ENCODE measurements around the gene KEAP1. TPM values are rescaled to one million over a fixed set of nuclear protein-coding genes. Genes with fewer than 3 reads are reported as not detected.

The KEAP1 gene
- total RNA-seq, 2 experiments from 2014 or later, result 68.0 to 71.0 TPM

DNA sequence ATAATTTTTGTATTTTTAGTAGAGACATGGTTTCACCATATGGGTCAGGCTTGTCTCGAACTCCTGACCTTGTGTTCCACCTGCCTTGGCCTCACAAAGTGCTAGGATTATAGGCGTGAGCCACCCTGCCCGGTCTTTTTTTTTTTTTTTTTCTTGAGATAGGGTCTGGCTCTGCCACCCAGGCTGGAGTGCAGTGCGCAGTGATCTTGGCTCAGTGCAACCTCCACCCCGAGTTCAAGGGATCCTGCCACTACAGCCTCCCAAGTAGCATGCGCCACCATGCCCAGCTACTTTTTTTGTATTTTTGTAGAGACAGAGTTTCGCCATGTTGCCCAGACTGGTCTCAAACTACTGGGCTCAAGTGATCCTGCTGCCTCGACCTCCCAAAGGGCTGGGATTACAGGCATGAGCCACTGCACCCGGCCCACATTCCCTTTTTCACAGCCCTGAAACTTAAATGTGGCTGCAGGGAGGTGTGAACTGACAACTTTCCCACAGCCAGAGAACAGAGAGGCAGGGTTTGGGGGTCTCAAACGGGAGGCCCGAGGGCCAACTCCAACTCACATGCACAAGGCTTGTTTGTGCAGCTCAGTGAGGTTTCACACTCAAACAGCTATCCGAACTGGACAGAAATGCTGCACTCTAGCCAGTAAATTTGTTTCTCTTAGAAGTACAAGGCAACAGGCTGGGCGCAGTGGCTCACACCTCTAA, 18.5 kb upstream of the KEAP1 start:
- ChIA-PET CTCF (interaction anchor here (1.3 kb wide), 1 partner anchor 11 kb away, joined by 3 read pairs; no protein-coding TSS in a partner anchor), POLR2A (no interaction called here)
- Mint-ChIP-seq H3K27ac (no peak overlapping the region), H3K27me3 (peaks cover 24% of the 10 kb centered on the region), H3K9me3 (no peaks in the 10 kb centered on the region), H3K4me1 (ENCODE audit: low read depth) (peaks cover 19% of the 10 kb centered on the region), H3K4me3 (no peak overlapping the region), H3K36me3 (no peaks in the 10 kb centered on the region)
- no peak for DNase-seq
- intact Hi-C loops (cut with micrococcal nuclease), result no loop called here

DNA sequence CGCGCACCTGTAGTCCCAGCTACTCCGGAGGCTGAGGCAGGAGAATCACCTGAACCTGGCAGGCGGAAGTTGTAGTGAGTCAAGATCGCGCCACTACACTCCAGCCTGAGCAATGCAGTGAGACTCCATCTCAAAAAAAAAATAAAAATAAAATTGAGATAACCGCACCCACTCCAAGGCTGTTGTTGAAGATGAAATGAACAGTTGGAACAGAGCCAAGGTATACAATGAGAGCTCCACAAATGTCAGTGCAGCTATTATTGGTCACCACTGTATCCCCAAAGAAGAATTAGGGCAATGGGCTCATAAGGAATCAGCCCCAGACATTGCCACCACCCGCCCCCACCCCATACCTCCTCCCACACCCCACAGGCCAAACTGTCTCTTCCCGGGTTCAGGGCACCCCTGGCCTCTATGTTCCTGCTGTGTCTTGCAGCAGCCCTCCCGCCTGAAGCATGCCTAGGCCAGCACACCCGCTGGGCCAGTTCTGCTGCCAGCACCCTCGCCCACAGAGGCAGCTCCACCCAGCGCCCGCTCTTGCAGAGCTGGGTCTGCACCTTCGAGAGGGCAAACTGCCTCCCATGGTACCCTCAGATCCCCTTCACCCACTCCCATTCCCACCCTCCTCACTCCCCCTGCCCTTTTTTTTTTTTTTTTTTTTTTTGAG, 17.6 kb upstream of the KEAP1 start:
- H3K36me3 Mint-ChIP-seq, result no peaks in the 10 kb centered on the region
- intact Hi-C loops (cut with micrococcal nuclease), result no loop called here
- no peaks in the 10 kb centered on the region for H3K9me3 Mint-ChIP-seq
- no peak overlapping the region for H3K27ac Mint-ChIP-seq
- peaks cover 20% of the 10 kb centered on the region for H3K4me1 Mint-ChIP-seq (ENCODE audit: low read depth)
- peaks cover 29% of the 10 kb centered on the region for H3K27me3 Mint-ChIP-seq
- CTCF ChIA-PET, result interaction anchor here (0.7 to 1.3 kb wide), 2 partner anchors 10 to 368 kb away, joined by 3 read pairs; no protein-coding TSS in a partner anchor
- no peak for DNase-seq
- POLR2A ChIA-PET, result no interaction called here
- H3K4me3 Mint-ChIP-seq, result no peak overlapping the region

DNA sequence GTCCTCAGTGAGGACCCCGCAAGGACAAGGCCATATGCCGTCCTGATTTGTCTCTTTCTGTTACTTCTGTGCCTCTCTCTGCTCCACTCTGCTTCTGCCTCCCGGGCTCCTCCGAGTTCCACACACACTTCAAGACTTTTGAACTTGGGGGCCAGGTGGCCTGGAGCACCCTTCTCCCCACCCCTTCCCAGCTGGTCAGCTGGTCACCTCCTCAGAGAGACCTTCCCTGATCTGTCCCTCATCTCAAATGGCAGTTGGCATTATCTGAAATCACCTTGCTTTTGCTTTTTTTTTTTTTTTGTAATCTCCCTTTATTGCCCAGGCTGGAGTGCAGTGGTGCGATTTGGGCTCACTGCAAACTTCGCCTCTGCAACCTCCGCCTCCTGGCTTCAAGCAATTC, 16.3 kb upstream of the KEAP1 start:
- Mint-ChIP-seq H3K27me3 (peaks cover 41% of the 10 kb centered on the region), H3K27ac (no peak overlapping the region), H3K4me3 (no peak overlapping the region), H3K4me1 (ENCODE audit: low read depth) (peaks cover 20% of the 10 kb centered on the region), H3K9me3 (no peaks in the 10 kb centered on the region), H3K36me3 (no peaks in the 10 kb centered on the region)
- ChIA-PET POLR2A (no interaction called here), CTCF (interaction anchor here (1.0 kb wide), 1 partner anchor 11 kb away, joined by 3 read pairs; no protein-coding TSS in a partner anchor)
- intact Hi-C loops (cut with micrococcal nuclease), result no loop called here
- no peak for DNase-seq

DNA sequence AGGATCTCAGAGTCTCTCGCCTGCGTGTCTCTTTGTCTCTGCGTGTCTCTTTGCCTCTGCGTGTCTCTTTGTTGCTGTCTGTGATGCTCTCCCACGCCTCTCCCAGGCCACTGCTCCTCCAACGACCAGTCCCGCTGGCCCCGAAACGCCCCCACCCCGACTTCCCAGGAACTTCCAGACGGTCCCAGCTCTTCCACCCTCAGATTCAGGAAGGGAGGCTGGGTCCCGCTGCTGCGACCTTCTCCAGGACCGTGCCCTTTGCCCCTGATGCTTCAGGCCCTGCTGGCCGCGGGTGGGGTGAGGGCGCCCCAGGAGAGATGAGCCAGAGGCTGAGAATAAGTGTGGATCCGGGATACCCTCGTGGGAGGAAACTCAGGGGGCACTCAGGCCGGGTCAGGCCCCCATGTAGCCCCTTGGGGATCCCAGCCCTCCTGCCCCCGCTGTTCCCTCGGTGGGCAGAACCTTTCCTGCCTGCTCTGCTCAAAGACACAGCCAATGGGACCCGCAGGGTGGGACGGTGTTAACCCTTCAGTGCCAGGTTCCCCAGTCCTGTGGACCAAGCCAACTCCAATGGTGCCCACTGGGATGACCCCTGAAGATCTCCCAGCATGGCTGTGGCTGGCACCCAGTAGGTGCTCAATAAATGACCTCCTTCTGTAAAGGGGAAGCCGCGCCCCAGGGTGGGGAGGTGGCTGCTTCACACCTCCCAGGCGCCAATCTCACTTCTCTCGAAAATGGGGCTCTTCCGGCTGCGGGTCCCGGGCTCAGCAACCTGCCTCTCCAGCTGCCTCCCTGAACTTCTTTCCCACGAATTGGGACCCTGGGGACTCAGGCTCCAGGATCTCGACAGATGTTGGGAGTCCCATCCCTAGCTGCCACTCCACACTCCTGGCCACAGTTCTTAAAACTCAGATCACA, 15.5 kb upstream of the KEAP1 start:
- CTCF ChIA-PET, result interaction anchor here (0.6 to 1.4 kb wide), 2 partner anchors 199 to 213 kb away, joined by 3 to 5 read pairs; partner anchors contain the start of gene DNM2

DNA sequence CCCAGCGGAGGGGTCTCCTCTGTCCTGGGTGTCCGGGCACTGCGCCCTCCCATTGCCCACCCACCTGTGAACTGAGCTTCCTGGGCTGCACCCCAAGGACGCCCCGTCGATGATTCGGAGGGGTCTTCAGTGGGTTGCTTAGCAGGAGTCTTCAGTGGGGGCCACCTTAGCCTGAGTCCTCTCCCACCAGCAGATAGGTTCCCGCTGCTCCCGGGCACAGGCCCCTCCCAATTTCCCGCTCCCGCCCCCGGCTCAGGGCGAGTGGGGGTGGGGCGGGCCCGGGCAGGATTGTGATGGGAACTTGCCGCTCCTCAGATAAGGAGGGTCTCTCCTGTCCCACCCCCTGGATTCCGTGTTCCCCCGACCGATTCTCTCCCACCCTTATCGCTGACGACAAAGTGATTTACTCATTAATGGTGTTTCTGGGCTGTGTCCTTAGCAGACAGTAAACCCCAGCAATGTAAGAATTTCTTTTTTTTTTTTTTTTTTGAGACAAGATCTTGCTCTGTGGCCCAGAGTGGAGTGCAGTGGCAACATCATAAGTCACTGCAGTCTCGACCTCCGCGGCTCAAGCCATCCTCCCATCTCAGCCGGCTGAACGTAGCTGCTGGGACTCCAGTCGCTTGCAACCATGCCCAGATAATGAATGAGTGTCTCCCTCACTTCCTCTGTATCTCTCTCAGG, 14.7 kb upstream of the KEAP1 start:
- POLR2A ChIA-PET, result interaction anchor here (0.6 kb wide), 1 partner anchor 123 kb away, joined by 3 read pairs; no protein-coding TSS in a partner anchor
- Mint-ChIP-seq H3K27ac (no peak overlapping the region), H3K36me3 (no peaks in the 10 kb centered on the region), H3K9me3 (no peaks in the 10 kb centered on the region), H3K27me3 (peaks cover 53% of the 10 kb centered on the region), H3K4me3 (peak overlapping the region; percentile 27), H3K4me1 (ENCODE audit: low read depth) (peaks cover 22% of the 10 kb centered on the region)
- DNase-seq, result no peak
- intact Hi-C loops (cut with micrococcal nuclease), result no loop called here
- CTCF ChIA-PET, result interaction anchor here (1.3 to 2.6 kb wide), 4 partner anchors 10 to 200 kb away, joined by 3 to 8 read pairs (median 5); partner anchors contain the start of gene DNM2

More for the DNA sequence above, 15.5 kb upstream of the KEAP1 start:
- Mint-ChIP-seq H3K27me3 (peaks cover 45% of the 10 kb centered on the region), H3K4me1 (ENCODE audit: low read depth) (peaks cover 22% of the 10 kb centered on the region), H3K27ac (no peak overlapping the region), H3K36me3 (no peaks in the 10 kb centered on the region), H3K9me3 (no peaks in the 10 kb centered on the region), H3K4me3 (no peak overlapping the region)
- intact Hi-C loops (cut with micrococcal nuclease), result no loop called here
- DNase-seq, result no peak
- POLR2A ChIA-PET, result interaction anchor here (0.6 kb wide), 1 partner anchor 122 kb away, joined by 3 read pairs; no protein-coding TSS in a partner anchor

DNA sequence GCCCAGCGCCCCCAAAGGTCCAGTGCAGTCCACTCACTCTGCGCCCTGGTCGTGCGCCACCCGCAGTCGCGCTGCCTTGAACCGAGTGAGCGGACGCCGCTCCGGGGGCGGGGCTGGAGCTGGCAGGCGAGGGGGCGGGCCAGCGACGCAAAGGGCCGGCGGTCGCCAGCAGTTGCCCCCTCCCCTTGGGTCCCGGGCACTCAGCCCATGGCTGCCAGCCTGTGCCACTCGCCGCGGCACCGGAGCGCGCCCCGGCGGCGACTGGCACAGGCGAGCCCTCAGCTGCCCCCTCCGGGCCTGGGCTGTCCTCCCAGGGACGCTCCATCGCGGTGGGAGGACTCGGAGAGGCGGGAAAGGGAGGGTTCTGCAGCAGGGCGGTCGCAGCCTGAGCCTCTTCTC, 14.2 kb upstream of the KEAP1 start, which contains the start of gene S1PR5:
S1PR5 (minus strand) TSS at position 87 of the 399 bp plus-strand sequence. CDS start 2,436 bp downstream, outside the sequence.
- ChIA-PET CTCF (interaction anchor here (1.3 to 2.6 kb wide), 4 partner anchors 9 to 200 kb away, joined by 3 to 8 read pairs (median 5); partner anchors contain the start of gene DNM2), POLR2A (no interaction called here)
- H3K4me3 Mint-ChIP-seq, result peak within 1 kb of the TSS; percentile 27
- intact Hi-C loops (cut with micrococcal nuclease), result no loop called here
- H3K36me3 Mint-ChIP-seq, result no peaks in the 10 kb centered on the region
- no peak for DNase-seq
- H3K27ac Mint-ChIP-seq, result peak within 1 kb of the TSS; percentile 6
- H3K27me3 Mint-ChIP-seq, result peaks cover 53% of the 10 kb centered on the region
- no peaks in the 10 kb centered on the region for H3K9me3 Mint-ChIP-seq
- peaks cover 22% of the 10 kb centered on the region for H3K4me1 Mint-ChIP-seq (ENCODE audit: low read depth)

DNA sequence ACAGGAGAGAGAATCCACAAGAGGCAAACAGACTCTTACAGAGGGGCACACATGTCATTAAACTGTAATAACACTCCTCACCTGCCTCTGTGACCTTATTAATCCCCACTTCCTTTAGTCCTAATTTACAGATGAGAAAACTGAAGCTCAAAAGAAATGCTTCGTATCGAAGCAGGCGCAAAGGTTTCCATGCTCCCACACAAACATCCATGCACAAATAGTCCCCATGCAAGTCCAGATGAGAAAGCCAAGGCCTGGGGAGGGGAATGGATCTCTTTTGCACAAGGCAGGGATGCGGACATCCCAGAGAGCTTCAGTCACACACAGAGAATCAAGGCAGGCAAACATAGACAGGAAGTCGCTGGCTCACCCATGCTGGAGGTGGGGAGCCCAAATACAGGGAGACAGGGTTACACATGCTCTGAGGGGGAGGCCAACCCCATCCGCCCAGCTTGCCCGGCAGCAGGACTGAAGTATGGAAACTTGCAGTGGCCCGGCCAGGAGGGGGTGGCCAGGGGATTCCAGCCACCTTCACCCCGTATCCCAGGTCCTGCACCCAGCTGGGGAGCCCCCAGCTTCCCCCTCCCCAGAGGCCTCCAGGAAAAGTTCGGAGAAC, 13.6 kb upstream of the KEAP1 start:
- Mint-ChIP-seq H3K9me3 (no peaks in the 10 kb centered on the region), H3K27ac (peak overlapping the region; percentile 6), H3K4me3 (peak overlapping the region; percentile 0), H3K27me3 (peaks cover 53% of the 10 kb centered on the region), H3K36me3 (no peaks in the 10 kb centered on the region), H3K4me1 (ENCODE audit: low read depth) (peaks cover 22% of the 10 kb centered on the region)
- DNase-seq, result no peak
- CTCF ChIA-PET, result interaction anchor here (0.7 to 2.6 kb wide), 6 partner anchors 9 to 183 kb away, joined by 3 to 8 read pairs (median 5); no protein-coding TSS in a partner anchor
- intact Hi-C loops (cut with micrococcal nuclease), result no loop called here
- POLR2A ChIA-PET, result no interaction called here

DNA sequence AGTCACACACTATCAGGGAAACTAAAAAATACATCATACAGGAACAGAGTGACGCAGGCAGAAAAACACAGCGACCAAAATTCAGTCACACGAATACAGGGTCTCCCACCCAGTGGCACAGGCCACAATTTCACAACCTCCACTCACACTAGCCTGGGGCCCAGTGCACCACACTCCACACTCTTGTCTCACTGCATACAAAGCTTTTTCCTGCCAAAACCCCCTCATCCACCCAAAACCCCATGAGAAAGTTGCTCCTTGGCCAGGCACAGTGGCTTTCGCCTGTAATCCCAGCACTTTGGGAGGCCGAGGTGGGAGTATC, 12.9 kb upstream of the KEAP1 start:
- Mint-ChIP-seq H3K27ac (no peak overlapping the region), H3K36me3 (no peaks in the 10 kb centered on the region), H3K4me3 (no peak overlapping the region), H3K4me1 (ENCODE audit: low read depth) (peaks cover 22% of the 10 kb centered on the region), H3K9me3 (no peaks in the 10 kb centered on the region), H3K27me3 (peaks cover 55% of the 10 kb centered on the region)
- ChIA-PET POLR2A (interaction anchor here (0.7 kb wide), 1 partner anchor 218 kb away, joined by 3 read pairs; no protein-coding TSS in a partner anchor), CTCF (interaction anchor here (0.7 to 2.6 kb wide), 4 partner anchors 8 to 100 kb away, joined by 3 to 8 read pairs (median 4); no protein-coding TSS in a partner anchor)
- intact Hi-C loops (cut with micrococcal nuclease), result no loop called here
- DNase-seq, result no peak

DNA sequence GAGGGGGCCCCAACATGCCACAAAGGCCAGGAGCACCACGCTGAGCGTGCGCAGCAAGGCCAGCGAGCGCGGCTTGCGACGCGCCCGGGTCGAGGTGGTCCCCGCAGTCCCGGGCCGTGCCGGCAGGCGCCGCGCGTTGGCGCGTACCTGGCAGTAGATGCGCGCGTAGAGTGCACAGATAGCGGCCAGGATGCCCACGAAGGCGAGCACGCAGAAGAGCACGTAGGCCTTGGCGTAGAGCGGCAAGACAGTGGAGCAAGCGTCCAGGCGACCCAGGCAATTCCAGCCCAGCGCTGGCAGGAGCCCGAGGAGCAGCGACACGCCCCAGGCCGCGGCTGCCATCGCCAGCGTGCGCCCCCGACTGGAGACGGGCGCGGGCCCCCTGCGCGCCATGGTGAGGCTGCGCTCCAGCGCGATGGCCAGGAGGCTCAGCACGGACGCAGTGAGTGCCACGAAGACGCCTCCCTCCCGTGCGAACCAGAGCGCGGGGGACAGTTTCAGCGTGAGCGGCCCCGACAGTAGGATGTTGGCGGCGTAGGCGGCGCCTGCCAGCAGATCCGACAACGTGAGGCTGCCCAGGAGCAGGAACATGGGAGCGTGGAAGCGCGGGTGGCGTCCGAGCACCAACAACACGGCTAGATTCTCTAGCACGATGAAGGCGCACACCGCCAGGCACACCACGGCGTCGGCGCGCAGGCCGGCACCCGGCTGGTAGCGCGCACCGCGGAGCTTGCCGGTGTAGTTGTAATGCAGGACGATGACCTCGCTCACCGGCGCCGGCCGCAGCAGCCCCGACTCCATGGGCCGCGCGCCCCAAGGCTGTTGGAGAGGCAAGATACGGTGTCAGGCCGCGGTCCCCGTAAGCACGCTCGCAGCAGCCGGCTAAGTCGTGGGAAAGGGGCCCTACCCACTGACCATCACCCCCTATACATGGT, 11.3 kb upstream of the KEAP1 start:
- Mint-ChIP-seq H3K36me3 (no peaks in the 10 kb centered on the region), H3K27me3 (peaks cover 51% of the 10 kb centered on the region), H3K4me1 (ENCODE audit: low read depth) (peaks cover 25% of the 10 kb centered on the region), H3K4me3 (no peak overlapping the region), H3K9me3 (no peaks in the 10 kb centered on the region), H3K27ac (no peak overlapping the region)
- ChIA-PET POLR2A (no interaction called here), CTCF (interaction anchor here (2.7 kb wide), 1 partner anchor 185 kb away, joined by 13 read pairs; no protein-coding TSS in a partner anchor)
- DNase-seq, result peak; percentile 43
- intact Hi-C loops (cut with micrococcal nuclease), result no loop called here

DNA sequence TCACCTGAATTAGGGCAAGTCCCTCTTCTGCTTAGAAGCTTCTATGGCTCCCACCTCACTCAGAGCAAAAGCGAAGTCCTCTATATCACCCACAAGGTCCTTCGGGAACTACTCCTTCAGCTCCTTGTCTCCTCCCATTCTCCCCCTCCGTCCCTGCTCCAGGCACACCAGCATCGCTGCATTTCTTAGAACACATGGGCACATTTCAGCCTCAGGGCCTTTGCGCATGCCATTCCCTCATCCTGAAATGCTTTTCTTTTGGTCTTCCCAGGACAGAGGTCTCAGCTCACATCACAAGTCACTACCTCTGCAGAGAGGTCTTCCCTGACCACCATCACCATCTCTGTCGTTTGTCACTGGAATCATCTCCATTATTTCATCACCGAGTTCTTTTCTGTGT, 10.1 kb upstream of the KEAP1 start:
- H3K27ac Mint-ChIP-seq, result no peak overlapping the region
- H3K27me3 Mint-ChIP-seq, result peaks cover 38% of the 10 kb centered on the region
- H3K4me3 Mint-ChIP-seq, result no peak overlapping the region
- no peaks in the 10 kb centered on the region for H3K9me3 Mint-ChIP-seq
- intact Hi-C loops (cut with micrococcal nuclease), result no loop called here
- peaks cover 19% of the 10 kb centered on the region for H3K4me1 Mint-ChIP-seq (ENCODE audit: low read depth)
- H3K36me3 Mint-ChIP-seq, result no peaks in the 10 kb centered on the region
- no peak for DNase-seq
- ChIA-PET CTCF (interaction anchor here (0.6 to 2.7 kb wide), 3 partner anchors 12 to 187 kb away, joined by 3 to 13 read pairs (median 3); no protein-coding TSS in a partner anchor), POLR2A (no interaction called here)
